ENCODE measurements around the gene MRPL55. TPM values are rescaled to one million over a fixed set of nuclear protein-coding genes. Genes with fewer than 3 reads are reported as not detected.
"Not testable (repeated sequence)": the region's sequence is repeated elsewhere in the genome, so short reads cannot be mapped to it uniquely, and the experiment has no call there.

The MRPL55 gene
- total and polyA plus RNA-seq, 2 of the 13 experiments (the other 11 are each of a cell fraction or from before 2014, with no cell fraction given) = 58.6 to 92.9 TPM

GRCh38 chr1:228112167-228112566, 3.1 kb upstream of the MRPL55 start (continued):
- TF ChIP-seq ZNF530 (CRISPR knock-in tag; IDR thresholded peaks at IDR 0.05; ENCODE audit: low read depth) = no peak
- TF ChIP-seq ZNF34 (CRISPR knock-in tag; IDR thresholded peaks at IDR 0.05; ENCODE audit: borderline replicate concordance) = no peak
- no peak for TF ChIP-seq ZNF274 (CRISPR knock-in tag; IDR thresholded peaks at IDR 0.05)
- no peak for TF ChIP-seq NRL (CRISPR knock-in tag; IDR thresholded peaks at IDR 0.05; ENCODE audit: borderline replicate concordance)
- no peak for TF ChIP-seq RXRA (CRISPR knock-in tag; IDR thresholded peaks at IDR 0.05)
- TF ChIP-seq MED8 (CRISPR knock-in tag; IDR thresholded peaks at IDR 0.05; ENCODE audit: insufficient replicate concordance) = no peak
- TF ChIP-seq ZNF432 (CRISPR knock-in tag; IDR thresholded peaks at IDR 0.05; ENCODE audit: borderline replicate concordance) = no peak

- H3K9me3 ChIP-seq (ENCODE audit: low read length); FAIRE-seq; H3K27me3 ChIP-seq (ENCODE audit: control insufficient read depth in 1 of 2, insufficient read depth in 2 of 2, low read length in 2 of 2); H3K27ac ChIP-seq (ENCODE audit: extremely low read length, insufficient read depth, low read length); DNase-seq (ENCODE audit: low spot score); ATAC-seq; H2AFZ ChIP-seq (ENCODE audit: low read length); CTCF ChIA-PET (ENCODE audit: low intra/inter-chr PET ratio, low total read pairs); H3K9ac ChIP-seq (ENCODE audit: insufficient read depth, low read depth, low read length); H3K36me3 ChIP-seq (replicated peaks in 1 of 2; ENCODE audit: control insufficient read depth in 1 of 2, insufficient read depth in 2 of 2, low read length in 2 of 2); H3K4me3 ChIP-seq (replicated peaks in 1 of 3; ENCODE audit: insufficient read depth in 1 of 3, low read depth in 2 of 3, low read length in 3 of 3); in situ Hi-C loops (cut with HindIII; ENCODE audit: extremely low pct_ligation_motif_present, low pct_unique_long_range_greater_than_20kb); BruUV-seq (replicated peaks); H4K20me1 ChIP-seq (ENCODE audit: insufficient read depth, low read length); H3K4me2 ChIP-seq (ENCODE audit: low read depth, low read length): not testable (repeated sequence)
- Histone ChIP-seq H3K4me1 (ENCODE audit: insufficient read depth, low read length) (peaks cover 45% of the 10 kb centered on the region), H3K79me2 (ENCODE audit: insufficient read depth, low read length) (peaks cover 18% of the 10 kb centered on the region)
- POLR2A ChIA-PET = interaction anchor here (2.1 kb wide), 1 partner anchor 10 kb away, joined by 12 read pairs; no protein-coding TSS in a partner anchor
- WGBS (ENCODE audit: low lambda C conversion rate) = 67% methylated on average over 6 of the region's 6 CpGs
- intact Hi-C loops (cut with micrococcal nuclease; ENCODE audit: unreplicated experiment) = loop anchor here (2.0 kb wide), 1 partner anchor 29 kb away; the partner anchor contains the start of gene GUK1
- TF ChIP-seq CEBPB (IDR thresholded peaks at IDR 0.05; ENCODE audit: borderline replicate concordance, low read depth, low read length) = peak; percentile 48; the same call in 1 of the 2 replicates
- TF ChIP-seq CEBPG (CRISPR knock-in tag; IDR thresholded peaks at IDR 0.05) = 0 out of 2 replicates have a peak, but pooled peaks have one; percentile 26
These were observed 2.2 kb upstream of the MRPL55 start for GRCh38 chr1:228111315-228111714.

Data from HepG2 (cell line).